MM.1S (cell line): ENCODE data around the gene TPD52L1.

ENCODE experiments used
- DNase-seq: peaks from one replicate; pipeline ENCODE4 v3.0.0-alpha.2; 2015
- H2AFZ ChIP-seq: fragments of 300-600 bp; sonication (generic); 2 replicates; pipeline ENCODE4 v1.6.0; 2016; ENCODE audit warnings: antibody characterized with exemption, low read length
- H3F3A ChIP-seq: fragments of 300-600 bp; sonication (generic); 2 replicates; pipeline ENCODE4 v1.6.1; 2016; ENCODE audit warnings: mild to moderate bottlenecking, antibody characterized with exemption, low read length, moderate library complexity, mixed read lengths; ENCODE audit not compliant: insufficient read depth
- H3K27ac ChIP-seq: fragments of 300-600 bp; sonication (generic); 2 replicates; pipeline ENCODE4 v1.5.1; 2016; ENCODE audit warnings: mild to moderate bottlenecking, low read length
- H3K27me3 ChIP-seq: fragments of 300-600 bp; sonication (generic); replicated peaks from 2 replicates; pipeline ENCODE4 v1.6.0; 2016; ENCODE audit warnings: low read length; ENCODE audit not compliant: insufficient read depth
- H3K36me3 ChIP-seq: fragments of 300-600 bp; sonication (generic); replicated peaks from 2 replicates; pipeline ENCODE4 v1.6.1; 2016; ENCODE audit warnings: mild to moderate bottlenecking, low read length, mixed read lengths; ENCODE audit not compliant: insufficient read depth
- H3K4me1 ChIP-seq: fragments of 300-600 bp; sonication (generic); 2 replicates; pipeline ENCODE4 v1.6.1; 2016; ENCODE audit warnings: low read length, mixed read lengths
- H3K4me2 ChIP-seq: fragments of 300-600 bp; sonication (generic); 2 replicates; pipeline ENCODE4 v1.6.0; 2016; ENCODE audit warnings: low read depth, low read length
- H3K4me3 ChIP-seq: fragments of 300-600 bp; sonication (generic); 2 replicates; pipeline ENCODE4 v1.5.1; 2016; ENCODE audit warnings: low read length, mixed read lengths
- H3K79me2 ChIP-seq: fragments of 300-600 bp; sonication (generic); 2 replicates; pipeline ENCODE4 v1.6.1; 2016; ENCODE audit warnings: mixed run types, low read length, mixed read lengths
- H3K9ac ChIP-seq: fragments of 300-600 bp; sonication (generic); 2 replicates; pipeline ENCODE4 v1.6.1; 2016; ENCODE audit warnings: low read length, mixed read lengths
- H3K9me2 ChIP-seq: fragments of 300-600 bp; sonication (generic); replicated peaks from 2 replicates; pipeline ENCODE4 v1.6.1; 2016; ENCODE audit warnings: mild to moderate bottlenecking, low read length, mixed read lengths; ENCODE audit not compliant: insufficient read depth
- H3K9me3 ChIP-seq: fragments of 300-600 bp; sonication (generic); replicated peaks from 2 replicates; pipeline ENCODE4 v1.6.1; 2016; ENCODE audit warnings: mild to moderate bottlenecking, low read length, mixed read lengths; ENCODE audit not compliant: insufficient read depth
- H4K20me1 ChIP-seq: fragments of 300-600 bp; sonication (generic); 2 replicates; pipeline ENCODE4 v1.6.1; 2016; ENCODE audit warnings: mild to moderate bottlenecking, low read length, moderate library complexity, mixed read lengths; ENCODE audit not compliant: insufficient read depth
- CTCF ChIP-seq: fragments of 300-600 bp; sonication (generic); IDR thresholded peaks from 2 replicates; pipeline ENCODE4 v1.5.1; 2016; ENCODE audit warnings: antibody characterized with exemption, low read length, mixed read lengths
- EZH2 ChIP-seq: fragments of 300-600 bp; sonication (generic); optimal IDR thresholded peaks from 2 replicates; pipeline ENCODE3; 2017; ENCODE audit warnings: low read depth, mild to moderate bottlenecking, antibody characterized with exemption, low read length, mixed read lengths
- EZH2phosphoT487 ChIP-seq: fragments of 300-600 bp; sonication (generic); IDR thresholded peaks from 2 replicates; pipeline ENCODE4 v1.6.1; 2018; ENCODE audit warnings: antibody characterized with exemption, low read length

Gene TPD52L1

DNA sequence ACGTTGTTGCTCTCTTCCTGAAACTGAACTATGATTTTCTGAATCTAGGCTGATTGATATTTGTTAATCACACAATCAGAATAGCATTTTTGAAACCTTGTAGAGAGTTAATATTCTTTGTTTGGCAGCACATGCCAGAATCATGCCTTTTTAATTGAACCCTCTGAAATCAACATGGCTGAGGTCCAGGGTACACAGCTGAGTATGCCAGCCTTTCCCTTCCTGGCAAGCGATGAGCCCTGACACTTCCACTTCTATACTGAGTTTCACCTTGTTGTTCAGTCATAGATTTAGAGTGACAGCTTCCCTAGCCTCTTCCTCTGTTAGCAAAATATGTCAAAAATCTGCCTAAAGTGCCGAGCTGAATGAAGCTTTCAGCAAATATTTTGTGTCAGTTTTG, 141.4 kb downstream of the TPD52L1 start:
- Histone ChIP-seq H3K9me3 (no peaks in the 10 kb centered on the region), H3K9me2 (no peaks in the 10 kb centered on the region), H3K36me3 (no peaks in the 10 kb centered on the region; the same call in none of the 2 replicates), H4K20me1 (no peaks in the 10 kb centered on the region), H3K79me2 (no peaks in the 10 kb centered on the region), H3K9ac (no peak overlapping the region), H2AFZ (no peak overlapping the region), H3F3A (no peaks in the 10 kb centered on the region), H3K4me3 (no peak overlapping the region), H3K4me1 (no peaks in the 10 kb centered on the region), H3K4me2 (no peak overlapping the region), H3K27ac (no peak overlapping the region), H3K27me3 (no peaks in the 10 kb centered on the region)
- TF ChIP-seq EZH2phosphoT487: no peak
- no peak for TF ChIP-seq EZH2
- no peak for TF ChIP-seq CTCF
- DNase-seq: no peak

GRCh38 chr6:125296471-125296870, 142.9 kb downstream of the TPD52L1 start:
- Histone ChIP-seq H3K27ac (no peak overlapping the region), H3K9me3 (no peaks in the 10 kb centered on the region), H3K4me1 (no peaks in the 10 kb centered on the region), H3K4me3 (no peak overlapping the region), H3K36me3 (no peaks in the 10 kb centered on the region; the same call in none of the 2 replicates), H3F3A (no peaks in the 10 kb centered on the region), H3K9me2 (no peaks in the 10 kb centered on the region), H3K27me3 (no peaks in the 10 kb centered on the region), H3K4me2 (no peak overlapping the region), H4K20me1 (no peaks in the 10 kb centered on the region), H3K9ac (no peak overlapping the region), H2AFZ (no peak overlapping the region), H3K79me2 (0 out of 2 replicates have a peak, but pooled peaks cover 7% of the 10 kb centered on the region)
- TF ChIP-seq EZH2phosphoT487 (no peak), EZH2 (no peak), CTCF (no peak)
- DNase-seq: no peak

- Histone ChIP-seq H3K4me3 (no peak overlapping the region), H3K9ac (no peak overlapping the region), H3K27me3 (no peaks in the 10 kb centered on the region), H3F3A (peaks cover 11% of the 10 kb centered on the region), H3K4me2 (no peak overlapping the region), H3K79me2 (0 out of 2 replicates have a peak, but pooled peaks cover 7% of the 10 kb centered on the region), H3K36me3 (no peaks in the 10 kb centered on the region; the same call in none of the 2 replicates), H2AFZ (no peak overlapping the region), H3K9me3 (no peaks in the 10 kb centered on the region), H3K9me2 (no peaks in the 10 kb centered on the region), H3K27ac (no peak overlapping the region), H4K20me1 (no peaks in the 10 kb centered on the region), H3K4me1 (no peaks in the 10 kb centered on the region)
- TF ChIP-seq CTCF (no peak), EZH2phosphoT487 (no peak), EZH2 (no peak)
- no peak for DNase-seq
Observed at GRCh38 chr6:125299257-125299656, 145.7 kb downstream of the TPD52L1 start.
